ENCODE results near the gene HCFC2.

GRCh38 chr12:104049278-104049902 is 14.9 kb upstream of the HCFC2 start:
- TF ChIP-seq CTCF (IDR thresholded peaks at IDR 0.05) (no peak), POLR2A (IDR thresholded peaks at IDR 0.05) (no peak)
